Gastrocnemius medialis (tissue), 4 donors: ENCODE measurements around the gene CRYGS.

Experiments
- POLR2A ChIP-seq, 2 donors: fragments of 450-650 bp; IDR thresholded peaks; one replicate each; pipeline ENCODE4 v1.6.1; 2017; ENCODE audit warnings: antibody characterized with exemption in 2 of 2, mild to moderate bottlenecking in 2 of 2, moderate library complexity in 2 of 2
- TF ChIP-seq, protein P1 (sequence below), 5 experiments: fragments of 450-650 bp in 3 of 5; fragments of 200-600 bp in 2 of 5; sonication (generic) in 2 of 5; IDR thresholded peaks in 4 of 5; conservative IDR thresholded peaks in 1 of 5; 1 replicate in 4 of 5; 2 replicates in 1 of 5; pipeline ENCODE4 v1.5.1; 2016 to 2019; ENCODE audit warnings: antibody characterized with exemption in 5 of 5, mild to moderate bottlenecking in 3 of 5, moderate library complexity in 3 of 5

DNA sequence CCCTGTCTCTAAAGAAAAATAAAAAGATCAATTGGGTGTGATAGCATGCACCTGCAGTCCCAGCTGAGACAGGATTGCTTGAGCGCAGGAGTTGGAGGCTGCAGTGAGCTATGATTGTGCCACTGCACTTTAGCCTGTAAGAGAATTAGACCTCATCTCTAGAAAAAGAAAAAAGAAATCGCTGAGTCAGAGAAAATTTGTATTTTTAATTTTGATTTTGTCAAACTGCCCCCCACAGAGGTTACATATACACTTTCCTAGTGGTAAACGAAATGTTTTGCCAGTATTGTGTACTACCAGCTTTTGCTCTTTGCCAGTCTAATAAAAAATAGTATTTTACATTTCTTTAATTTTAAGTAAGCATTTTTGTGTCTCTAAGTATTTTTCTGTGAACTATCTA, 5.3 kb upstream of the CRYGS start:
- TF ChIP-seq, protein P1, sequence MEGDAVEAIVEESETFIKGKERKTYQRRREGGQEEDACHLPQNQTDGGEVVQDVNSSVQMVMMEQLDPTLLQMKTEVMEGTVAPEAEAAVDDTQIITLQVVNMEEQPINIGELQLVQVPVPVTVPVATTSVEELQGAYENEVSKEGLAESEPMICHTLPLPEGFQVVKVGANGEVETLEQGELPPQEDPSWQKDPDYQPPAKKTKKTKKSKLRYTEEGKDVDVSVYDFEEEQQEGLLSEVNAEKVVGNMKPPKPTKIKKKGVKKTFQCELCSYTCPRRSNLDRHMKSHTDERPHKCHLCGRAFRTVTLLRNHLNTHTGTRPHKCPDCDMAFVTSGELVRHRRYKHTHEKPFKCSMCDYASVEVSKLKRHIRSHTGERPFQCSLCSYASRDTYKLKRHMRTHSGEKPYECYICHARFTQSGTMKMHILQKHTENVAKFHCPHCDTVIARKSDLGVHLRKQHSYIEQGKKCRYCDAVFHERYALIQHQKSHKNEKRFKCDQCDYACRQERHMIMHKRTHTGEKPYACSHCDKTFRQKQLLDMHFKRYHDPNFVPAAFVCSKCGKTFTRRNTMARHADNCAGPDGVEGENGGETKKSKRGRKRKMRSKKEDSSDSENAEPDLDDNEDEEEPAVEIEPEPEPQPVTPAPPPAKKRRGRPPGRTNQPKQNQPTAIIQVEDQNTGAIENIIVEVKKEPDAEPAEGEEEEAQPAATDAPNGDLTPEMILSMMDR (IDR thresholded peaks at IDR 0.05 in 4 of 5, conservative IDR thresholded peaks at IDR 0.05 in 1 of 5): no peak
- no peak for TF ChIP-seq POLR2A (IDR thresholded peaks at IDR 0.05)
